IPS-15b (cell line): ENCODE measurements around the gene TTC39A.

Source experiments
- H3K27me3 ChIP-seq: one replicate; pipeline ENCODE4 v1.6.1; 2013; ENCODE audit warnings: low read length; ENCODE audit not compliant: control insufficient read depth, insufficient read depth
- H3K36me3 ChIP-seq: one replicate; pipeline ENCODE4 v1.6.1; 2013; ENCODE audit warnings: low read length; ENCODE audit not compliant: control insufficient read depth, insufficient read depth
- H3K4me1 ChIP-seq: one replicate; pipeline ENCODE4 v1.6.1; 2013; ENCODE audit warnings: mild to moderate bottlenecking, low read length; ENCODE audit not compliant: control insufficient read depth, insufficient read depth
- H3K4me3 ChIP-seq: one replicate; pipeline ENCODE4 v1.5.1; 2013; ENCODE audit warnings: low read depth, low read length
- H3K9ac ChIP-seq: one replicate; pipeline ENCODE4 v1.6.1; 2013; ENCODE audit warnings: low read depth, mild to moderate bottlenecking, low read length
- H3K9me3 ChIP-seq: one replicate; pipeline ENCODE4 v1.6.1; 2013; ENCODE audit warnings: mild to moderate bottlenecking, low read length; ENCODE audit not compliant: control insufficient read depth, insufficient read depth

TTC39A gene

GRCh38 chr1:51310871-51311613 lies 19.3 kb downstream of the TTC39A start:
- H3K4me1 ChIP-seq: no peaks in the 10 kb centered on the region
- H3K36me3 ChIP-seq: no peaks in the 10 kb centered on the region
- no peaks in the 10 kb centered on the region for H3K27me3 ChIP-seq
- no peaks in the 10 kb centered on the region for H3K9me3 ChIP-seq
- H3K9ac ChIP-seq: no peak overlapping the region
- no peak overlapping the region for H3K4me3 ChIP-seq

DNA sequence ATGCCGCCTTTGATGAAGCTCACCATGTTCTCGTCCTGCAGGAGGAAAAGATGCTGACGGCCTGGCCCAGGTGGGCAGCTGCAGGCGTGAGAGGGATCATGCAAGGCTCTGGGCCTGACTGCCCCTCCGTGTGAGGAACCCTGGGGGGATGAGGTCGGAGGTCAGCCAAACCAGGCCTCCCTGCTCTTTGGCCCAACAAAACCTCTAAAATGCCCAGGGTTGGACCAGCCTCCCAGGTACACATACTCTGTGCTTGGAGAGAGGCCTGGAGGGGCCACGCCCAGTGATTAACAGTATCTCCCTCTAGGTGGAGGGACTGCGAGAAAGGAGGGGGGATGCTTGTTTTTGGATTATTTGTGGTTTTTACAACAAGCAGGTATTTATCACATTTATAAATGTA lies 21.1 kb downstream of the TTC39A start:
- H3K9ac ChIP-seq: no peak overlapping the region
- no peak overlapping the region for H3K4me3 ChIP-seq
- no peaks in the 10 kb centered on the region for H3K4me1 ChIP-seq
- H3K36me3 ChIP-seq: no peaks in the 10 kb centered on the region
- no peaks in the 10 kb centered on the region for H3K27me3 ChIP-seq
- H3K9me3 ChIP-seq: no peaks in the 10 kb centered on the region

- H3K9me3 ChIP-seq: no peaks in the 10 kb centered on the region
- H3K4me3 ChIP-seq: no peak overlapping the region
- H3K27me3 ChIP-seq: no peaks in the 10 kb centered on the region
- no peaks in the 10 kb centered on the region for H3K4me1 ChIP-seq
- no peaks in the 10 kb centered on the region for H3K36me3 ChIP-seq
- no peak overlapping the region for H3K9ac ChIP-seq
Measured at GRCh38 chr1:51308636-51309035, 21.7 kb downstream of the TTC39A start.

DNA sequence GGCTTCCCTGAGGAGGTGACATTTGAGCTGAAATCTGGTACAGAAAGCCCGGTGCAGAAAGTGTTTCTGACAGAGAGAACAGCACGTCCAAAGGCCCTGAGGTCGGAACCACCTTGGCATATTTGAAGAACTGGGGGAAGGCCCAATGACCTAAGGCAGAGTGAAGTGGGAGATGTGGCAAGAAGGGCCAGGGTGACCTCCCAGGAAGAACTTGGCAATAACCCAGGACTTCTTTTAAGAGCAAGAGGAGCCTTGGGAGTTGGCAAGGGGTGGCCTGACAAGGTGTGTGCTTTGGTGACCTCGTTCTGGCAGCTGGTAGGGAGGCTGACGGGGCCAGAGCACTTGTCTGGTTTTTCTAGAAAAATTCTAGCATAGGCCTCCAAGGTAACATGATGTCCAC lies 23.4 kb downstream of the TTC39A start:
- no peaks in the 10 kb centered on the region for H3K36me3 ChIP-seq
- no peaks in the 10 kb centered on the region for H3K4me1 ChIP-seq
- H3K4me3 ChIP-seq: no peak overlapping the region
- no peaks in the 10 kb centered on the region for H3K9me3 ChIP-seq
- H3K9ac ChIP-seq: no peak overlapping the region
- H3K27me3 ChIP-seq: no peaks in the 10 kb centered on the region

- H3K9me3 ChIP-seq: no peaks in the 10 kb centered on the region
- no peak overlapping the region for H3K4me3 ChIP-seq
- H3K9ac ChIP-seq: no peak overlapping the region
- H3K27me3 ChIP-seq: no peaks in the 10 kb centered on the region
- H3K36me3 ChIP-seq: no peaks in the 10 kb centered on the region
- no peaks in the 10 kb centered on the region for H3K4me1 ChIP-seq
Measured at GRCh38 chr1:51305371-51305823, 25.0 kb downstream of the TTC39A start.

- no peaks in the 10 kb centered on the region for H3K9me3 ChIP-seq
Measured at GRCh38 chr1:51304360-51304759, 26.0 kb downstream of the TTC39A start.

DNA sequence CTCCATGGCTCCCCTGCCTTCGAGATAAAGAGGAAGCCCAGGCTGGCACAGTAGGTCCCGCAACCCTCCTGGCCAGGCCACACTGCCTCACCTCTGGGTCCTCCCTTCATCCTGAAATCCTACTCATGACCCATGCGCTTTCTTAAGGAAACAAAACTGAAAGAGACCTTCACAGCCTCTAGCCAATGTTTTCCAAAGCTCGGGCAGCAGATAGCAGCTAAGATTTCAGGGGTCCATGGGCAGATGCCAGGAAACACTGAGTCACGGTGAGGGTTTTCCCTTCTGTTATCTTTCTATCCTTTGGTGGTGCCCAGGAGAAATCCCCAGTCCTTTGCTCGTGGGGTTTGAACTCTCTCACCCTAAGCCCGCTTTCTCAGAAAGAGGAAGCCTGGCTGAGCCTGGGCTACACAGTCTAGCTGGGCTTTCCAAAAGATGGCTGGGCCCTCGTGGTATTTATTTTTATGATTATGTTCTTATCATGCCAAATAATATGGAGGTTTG lies 26.6 kb downstream of the TTC39A start:
- no peaks in the 10 kb centered on the region for H3K4me1 ChIP-seq
- no peak overlapping the region for H3K4me3 ChIP-seq
- no peaks in the 10 kb centered on the region for H3K9me3 ChIP-seq
- H3K27me3 ChIP-seq: no peaks in the 10 kb centered on the region
- H3K9ac ChIP-seq: no peak overlapping the region
- H3K36me3 ChIP-seq: no peaks in the 10 kb centered on the region

More at GRCh38 chr1:51304360-51304759, 26.0 kb downstream of the TTC39A start:
- Histone ChIP-seq H3K27me3 (no peaks in the 10 kb centered on the region), H3K36me3 (no peaks in the 10 kb centered on the region), H3K4me3 (no peak overlapping the region), H3K9ac (no peak overlapping the region), H3K4me1 (no peaks in the 10 kb centered on the region)

GRCh38 chr1:51303315-51303714 lies 27.0 kb downstream of the TTC39A start:
- no peaks in the 10 kb centered on the region for H3K9me3 ChIP-seq
- no peaks in the 10 kb centered on the region for H3K36me3 ChIP-seq
- no peaks in the 10 kb centered on the region for H3K27me3 ChIP-seq
- H3K4me3 ChIP-seq: no peak overlapping the region
- no peaks in the 10 kb centered on the region for H3K4me1 ChIP-seq
- H3K9ac ChIP-seq: no peak overlapping the region

- H3K27me3 ChIP-seq: no peaks in the 10 kb centered on the region
- no peaks in the 10 kb centered on the region for H3K9me3 ChIP-seq
- H3K4me1 ChIP-seq: no peaks in the 10 kb centered on the region
- no peak overlapping the region for H3K9ac ChIP-seq
- H3K4me3 ChIP-seq: no peak overlapping the region
- no peaks in the 10 kb centered on the region for H3K36me3 ChIP-seq
Measured at GRCh38 chr1:51302746-51303145, 27.6 kb downstream of the TTC39A start.

GRCh38 chr1:51302270-51302669 lies 28.1 kb downstream of the TTC39A start:
- Histone ChIP-seq H3K4me1 (no peaks in the 10 kb centered on the region), H3K27me3 (no peaks in the 10 kb centered on the region), H3K4me3 (no peak overlapping the region), H3K9me3 (no peaks in the 10 kb centered on the region), H3K36me3 (no peaks in the 10 kb centered on the region), H3K9ac (no peak overlapping the region)

DNA sequence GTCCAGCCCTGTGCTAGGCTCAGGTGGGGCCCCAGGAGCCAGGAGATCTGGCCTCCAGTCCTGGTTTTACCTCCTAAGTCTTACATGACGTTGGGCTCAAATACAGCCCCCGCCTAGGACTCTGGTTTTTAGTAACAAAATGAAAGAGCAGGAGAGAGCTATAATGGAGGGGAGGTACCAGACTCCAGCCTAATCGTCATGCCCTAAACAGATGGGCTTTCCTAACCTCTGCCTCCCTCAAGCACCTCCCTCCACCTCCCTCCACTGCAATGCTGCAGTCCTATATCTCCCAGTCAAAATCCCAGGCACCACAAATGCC lies 28.6 kb downstream of the TTC39A start:
- H3K27me3 ChIP-seq: no peaks in the 10 kb centered on the region
- H3K9me3 ChIP-seq: no peaks in the 10 kb centered on the region
- H3K36me3 ChIP-seq: no peaks in the 10 kb centered on the region
- H3K4me3 ChIP-seq: no peak overlapping the region
- no peaks in the 10 kb centered on the region for H3K4me1 ChIP-seq
- H3K9ac ChIP-seq: no peak overlapping the region

DNA sequence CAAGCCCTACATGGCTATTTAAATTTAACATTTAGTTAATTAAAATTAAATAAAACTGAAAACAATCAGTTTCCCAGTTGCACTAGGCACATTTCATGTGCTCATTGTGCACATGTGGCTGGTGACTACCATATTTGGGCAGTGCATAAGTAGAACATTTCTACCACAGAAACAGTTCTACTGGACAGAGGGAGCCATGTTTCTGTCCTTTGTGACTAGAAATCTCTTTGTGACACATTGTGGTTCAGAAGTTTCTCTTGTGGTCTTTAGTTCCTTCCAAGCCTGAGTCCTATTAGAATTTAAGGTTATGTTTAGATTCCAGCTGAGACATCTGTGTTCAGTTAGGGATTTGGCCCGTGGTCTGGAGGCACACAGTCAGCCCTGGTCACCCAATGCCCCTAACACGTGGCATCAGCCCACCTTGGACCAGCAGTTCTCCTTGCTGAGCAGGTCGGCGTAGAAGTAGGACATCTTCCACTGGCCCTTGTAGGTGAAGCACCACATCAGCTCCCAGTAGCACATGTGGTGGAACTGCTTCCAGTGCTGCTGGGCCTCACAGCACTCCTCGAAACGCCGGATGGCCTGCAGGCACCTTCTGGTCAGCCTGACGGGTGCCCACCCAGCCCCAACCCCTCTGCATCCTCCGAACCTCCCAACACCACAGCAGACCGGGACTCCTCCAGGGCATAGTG lies 29.1 kb downstream of the TTC39A start:
- Histone ChIP-seq H3K4me3 (no peak overlapping the region), H3K27me3 (no peaks in the 10 kb centered on the region), H3K36me3 (no peaks in the 10 kb centered on the region), H3K4me1 (peaks cover 3% of the 10 kb centered on the region), H3K9me3 (no peaks in the 10 kb centered on the region), H3K9ac (no peak overlapping the region)
